Chondrocyte (in vitro differentiated cells): Measurements from ENCODE around the gene CRB1. TPM values are rescaled to one million over a fixed set of nuclear protein-coding genes. Genes with fewer than 3 reads are reported as not detected.
A peak's percentile ranks its signal among the peaks of the same experiment; 100 is the strongest.

Experiments used
- DNase-seq: peaks from one replicate; pipeline ENCODE4 v3.0.0; 2021; ENCODE audit warnings: mixed read lengths, low spot score
- H3K27ac Mint-ChIP-seq: one replicate; pipeline ENCODE4 v1.8.0; 2021; ENCODE audit warnings: mild to moderate bottlenecking, moderate library complexity, mixed read lengths; ENCODE audit not compliant: unreplicated experiment
- H3K27me3 Mint-ChIP-seq: 2 replicates; pipeline ENCODE4 v1.8.0; 2021; ENCODE audit warnings: low read depth, mixed read lengths
- H3K36me3 Mint-ChIP-seq: 2 replicates; pipeline ENCODE4 v1.8.0; 2021; ENCODE audit warnings: low read depth, mixed read lengths
- H3K4me1 Mint-ChIP-seq: 2 replicates; pipeline ENCODE4 v1.8.0; 2021; ENCODE audit warnings: low read depth, mild to moderate bottlenecking, mixed read lengths
- H3K4me3 Mint-ChIP-seq: one replicate; pipeline ENCODE4 v1.8.0; 2021; ENCODE audit warnings: mild to moderate bottlenecking, moderate library complexity, mixed read lengths; ENCODE audit not compliant: unreplicated experiment
- H3K9me3 Mint-ChIP-seq: 2 replicates; pipeline ENCODE4 v1.8.0; 2021; ENCODE audit warnings: low read depth, mixed read lengths
- CTCF ChIP-seq: fragments of 200-600 bp; sonication (generic); IDR thresholded peaks from 2 replicates; pipeline ENCODE4 v1.5.0; 2021; ENCODE audit warnings: antibody characterized with exemption, mild to moderate bottlenecking, moderate library complexity
- total RNA-seq: library from RNA; stranded (reverse); gene quantifications from 3 replicates; pipeline ENCODE4 v1.2.1, GENCODE V29; 2021

CRB1 gene
- total RNA-seq, 1 donor from 2014 or later = not detected

- TF ChIP-seq CTCF = no peak
- Mint-ChIP-seq H3K27me3 (no peaks in the 10 kb centered on the region), H3K36me3 (peaks cover 2% of the 10 kb centered on the region), H3K27ac (peak overlapping the region; percentile 90), H3K4me1 (peaks cover 66% of the 10 kb centered on the region), H3K9me3 (no peaks in the 10 kb centered on the region), H3K4me3 (no peak overlapping the region)
- no peak for DNase-seq
Observed at GRCh38 chr1:197467881-197468280, 199.8 kb downstream of the CRB1 start.

- no peak for DNase-seq
- Mint-ChIP-seq H3K4me3 (no peak overlapping the region), H3K36me3 (peaks cover 2% of the 10 kb centered on the region), H3K9me3 (no peaks in the 10 kb centered on the region), H3K4me1 (peaks cover 60% of the 10 kb centered on the region), H3K27ac (peak overlapping the region; percentile 90), H3K27me3 (no peaks in the 10 kb centered on the region)
- TF ChIP-seq CTCF = no peak
Observed at GRCh38 chr1:197468543-197469175, 200.6 kb downstream of the CRB1 start.

- no peak for TF ChIP-seq CTCF
- H3K36me3 Mint-ChIP-seq = peaks cover 2% of the 10 kb centered on the region
- no peak for DNase-seq
- H3K4me3 Mint-ChIP-seq = no peak overlapping the region
- H3K4me1 Mint-ChIP-seq = peaks cover 50% of the 10 kb centered on the region
- no peaks in the 10 kb centered on the region for H3K27me3 Mint-ChIP-seq
- no peaks in the 10 kb centered on the region for H3K9me3 Mint-ChIP-seq
- no peak overlapping the region for H3K27ac Mint-ChIP-seq
Observed at GRCh38 chr1:197469620-197470210, 201.7 kb downstream of the CRB1 start.

GRCh38 chr1:197470330-197470729, 202.3 kb downstream of the CRB1 start:
- H3K9me3 Mint-ChIP-seq = no peaks in the 10 kb centered on the region
- no peak for DNase-seq
- peaks cover 2% of the 10 kb centered on the region for H3K36me3 Mint-ChIP-seq
- no peaks in the 10 kb centered on the region for H3K27me3 Mint-ChIP-seq
- H3K27ac Mint-ChIP-seq = no peak overlapping the region
- no peak overlapping the region for H3K4me3 Mint-ChIP-seq
- peaks cover 45% of the 10 kb centered on the region for H3K4me1 Mint-ChIP-seq
- no peak for TF ChIP-seq CTCF

GRCh38 chr1:197471248-197471985, 203.4 kb downstream of the CRB1 start:
- no peak overlapping the region for H3K27ac Mint-ChIP-seq
- H3K36me3 Mint-ChIP-seq = peaks cover 2% of the 10 kb centered on the region
- H3K9me3 Mint-ChIP-seq = no peaks in the 10 kb centered on the region
- DNase-seq = no peak
- no peak overlapping the region for H3K4me3 Mint-ChIP-seq
- H3K4me1 Mint-ChIP-seq = peaks cover 41% of the 10 kb centered on the region
- no peaks in the 10 kb centered on the region for H3K27me3 Mint-ChIP-seq
- TF ChIP-seq CTCF = no peak
